Kidney epithelial cell (primary cell): ENCODE data around the gene ATP5MG. TPM values are rescaled to one million over a fixed set of nuclear protein-coding genes. Genes with fewer than 3 reads are reported as not detected.
A peak's percentile ranks its signal among the peaks of the same experiment; 100 is the strongest.
"Not testable (repeated sequence)": the region's sequence is repeated elsewhere in the genome, so short reads cannot be mapped to it uniquely, and the experiment has no call there.

ENCODE experiments used
- DNase-seq: peaks from one replicate; pipeline ENCODE4 v3.0.0-alpha.2; 2010; ENCODE audit warnings: low read depth
- H3K27me3 ChIP-seq: 2 replicates; pipeline ENCODE4 v1.6.0; 2011; ENCODE audit warnings: low read length; ENCODE audit not compliant: control insufficient read depth, insufficient read depth
- H3K36me3 ChIP-seq: 2 replicates; pipeline ENCODE4 v1.5.1; 2011; ENCODE audit warnings: low read length; ENCODE audit not compliant: control insufficient read depth, insufficient read depth
- H3K4me3 ChIP-seq: 2 replicates; pipeline ENCODE4 v1.5.1; 2011; ENCODE audit warnings: low read depth, mild to moderate bottlenecking, control low read depth, low read length
- total RNA-seq: library from RNA; depleted of rRNA; stranded (reverse); fragments of >200 nt; gene quantifications from 2 replicates; pipeline ENCODE4 v1.2.3, GENCODE V29; 2015
- TF ChIP-seq, protein P1 (sequence below): IDR thresholded peaks from 2 replicates; pipeline ENCODE4 v1.5.1; 2011; ENCODE audit warnings: mild to moderate bottlenecking, moderate library complexity, low read length, control low read depth, inconsistent platforms; ENCODE audit not compliant: insufficient read depth, poor library complexity, severe bottlenecking

ATP5MG gene
- total RNA-seq, 1 donor from 2014 or later, result 52.7 TPM

DNA sequence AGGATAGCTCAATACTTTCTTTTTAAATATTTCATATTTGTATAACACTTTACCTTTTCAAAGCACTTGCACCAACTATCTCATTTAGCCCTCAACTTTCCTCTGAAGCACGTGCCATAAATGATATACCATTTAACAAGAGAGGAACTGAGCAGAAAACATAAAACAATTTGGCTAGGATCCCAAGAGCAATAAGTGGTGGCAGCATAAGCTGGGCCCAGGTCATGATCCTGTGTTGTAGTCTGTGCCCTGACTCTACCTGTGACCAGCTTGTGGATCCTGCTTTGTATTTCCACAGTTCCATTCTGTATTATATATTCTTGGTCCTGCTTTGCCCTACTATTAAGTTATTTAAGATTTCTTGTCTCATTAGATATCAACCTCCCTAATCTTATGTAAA lies 11.5 kb downstream of the ATP5MG start:
- H3K4me3 ChIP-seq, result no peak overlapping the region
- no peaks in the 10 kb centered on the region for H3K27me3 ChIP-seq
- no peak for DNase-seq
- TF ChIP-seq, protein P1, sequence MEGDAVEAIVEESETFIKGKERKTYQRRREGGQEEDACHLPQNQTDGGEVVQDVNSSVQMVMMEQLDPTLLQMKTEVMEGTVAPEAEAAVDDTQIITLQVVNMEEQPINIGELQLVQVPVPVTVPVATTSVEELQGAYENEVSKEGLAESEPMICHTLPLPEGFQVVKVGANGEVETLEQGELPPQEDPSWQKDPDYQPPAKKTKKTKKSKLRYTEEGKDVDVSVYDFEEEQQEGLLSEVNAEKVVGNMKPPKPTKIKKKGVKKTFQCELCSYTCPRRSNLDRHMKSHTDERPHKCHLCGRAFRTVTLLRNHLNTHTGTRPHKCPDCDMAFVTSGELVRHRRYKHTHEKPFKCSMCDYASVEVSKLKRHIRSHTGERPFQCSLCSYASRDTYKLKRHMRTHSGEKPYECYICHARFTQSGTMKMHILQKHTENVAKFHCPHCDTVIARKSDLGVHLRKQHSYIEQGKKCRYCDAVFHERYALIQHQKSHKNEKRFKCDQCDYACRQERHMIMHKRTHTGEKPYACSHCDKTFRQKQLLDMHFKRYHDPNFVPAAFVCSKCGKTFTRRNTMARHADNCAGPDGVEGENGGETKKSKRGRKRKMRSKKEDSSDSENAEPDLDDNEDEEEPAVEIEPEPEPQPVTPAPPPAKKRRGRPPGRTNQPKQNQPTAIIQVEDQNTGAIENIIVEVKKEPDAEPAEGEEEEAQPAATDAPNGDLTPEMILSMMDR, result no peak
- no peaks in the 10 kb centered on the region for H3K36me3 ChIP-seq

DNA sequence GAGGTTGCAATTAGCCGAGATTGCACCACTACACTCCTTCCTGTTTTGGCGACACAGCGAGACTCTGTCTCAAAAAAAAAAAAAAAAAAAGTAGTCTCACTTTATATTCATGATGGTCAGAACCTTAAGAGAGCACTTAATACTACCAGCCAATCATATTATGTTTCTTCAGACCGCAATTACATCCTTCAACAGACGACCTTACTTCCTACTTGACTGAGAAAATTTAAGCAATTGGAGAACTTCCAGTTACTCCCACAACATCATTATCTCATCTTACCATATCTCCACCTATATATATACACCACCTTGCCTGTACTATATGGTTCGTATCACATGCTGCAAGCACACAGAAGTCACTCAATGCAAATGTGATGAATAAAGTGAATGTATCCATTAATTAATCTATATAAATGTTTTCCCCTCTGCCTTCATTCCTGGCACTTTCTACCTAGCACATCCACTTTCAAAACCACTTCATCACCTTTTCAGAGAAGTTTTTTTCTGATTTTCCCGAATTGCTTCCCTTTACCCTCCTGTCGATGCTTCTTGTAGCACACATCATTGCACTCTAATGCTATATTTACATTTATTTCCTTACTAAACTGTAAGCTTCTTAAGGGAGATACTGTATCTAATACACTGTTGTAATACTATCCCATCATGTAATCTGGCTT lies 13.8 kb downstream of the ATP5MG start:
- no peak for DNase-seq
- no peak overlapping the region for H3K4me3 ChIP-seq
- H3K27me3 ChIP-seq, result no peaks in the 10 kb centered on the region
- TF ChIP-seq, protein P1, result no peak
- no peaks in the 10 kb centered on the region for H3K36me3 ChIP-seq

DNA sequence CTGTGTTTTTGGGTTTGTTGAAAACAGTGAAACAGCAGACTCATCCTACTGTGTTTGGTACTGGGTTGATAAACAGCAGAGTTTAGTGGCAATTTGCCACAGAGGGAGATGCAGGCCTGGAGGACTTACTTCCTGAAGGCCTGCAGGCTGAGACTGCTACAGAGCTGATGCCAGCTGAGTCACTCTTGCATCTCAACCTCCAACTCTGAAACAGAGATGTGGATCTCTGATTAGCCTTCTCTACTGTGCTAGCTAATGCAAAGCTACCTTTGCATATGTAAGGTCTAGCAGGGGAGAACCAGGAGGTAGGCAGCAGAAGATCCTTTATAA lies 14.3 kb downstream of the ATP5MG start:
- no peaks in the 10 kb centered on the region for H3K36me3 ChIP-seq
- H3K4me3 ChIP-seq, result no peak overlapping the region
- DNase-seq, result peak; percentile 88
- H3K27me3 ChIP-seq, result no peaks in the 10 kb centered on the region
- TF ChIP-seq, protein P1, result no peak

DNA sequence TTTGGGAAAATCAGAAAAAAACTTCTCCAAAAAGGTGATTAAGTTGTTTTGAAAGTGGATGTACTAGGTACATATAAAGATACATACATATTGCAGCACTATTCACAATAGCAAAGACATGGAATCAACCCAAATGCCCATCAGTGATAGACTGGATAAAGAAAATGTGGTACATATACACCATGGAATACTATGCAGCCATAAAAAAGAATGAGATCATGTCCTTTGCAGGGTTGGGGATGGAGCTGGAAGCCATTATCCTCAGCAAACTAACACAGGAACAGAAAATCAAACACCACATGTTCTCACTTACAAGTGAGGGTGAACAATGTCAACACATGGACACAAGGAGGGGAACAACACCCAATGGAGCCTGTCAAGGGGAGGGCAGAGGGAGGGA lies 15.5 kb downstream of the ATP5MG start:
- not testable (repeated sequence) for H3K27me3 ChIP-seq, DNase-seq, H3K4me3 ChIP-seq, H3K36me3 ChIP-seq

DNA sequence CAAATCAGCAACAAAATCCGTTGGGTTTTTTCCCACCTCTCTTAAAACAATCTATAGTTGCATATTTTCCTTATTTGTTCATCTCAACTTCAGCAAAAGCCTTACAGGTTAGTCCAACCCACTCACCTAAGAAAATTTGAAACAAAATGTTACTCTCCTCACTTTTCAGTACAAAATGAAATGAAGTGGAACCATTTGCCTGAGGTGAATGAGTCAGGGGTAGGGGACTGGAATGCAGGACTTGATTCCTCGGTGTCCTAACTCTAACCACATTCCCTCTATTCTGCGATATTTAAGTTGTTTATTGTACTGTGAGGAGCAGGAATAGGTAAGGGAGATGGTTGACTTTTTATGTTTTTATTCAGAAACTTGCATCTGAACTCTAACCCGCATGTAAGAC lies 16.4 kb downstream of the ATP5MG start:
- Histone ChIP-seq H3K36me3 (no peaks in the 10 kb centered on the region), H3K4me3 (no peak overlapping the region), H3K27me3 (no peaks in the 10 kb centered on the region)
- DNase-seq, result peak; percentile 76
- TF ChIP-seq, protein P1, result no peak

DNA sequence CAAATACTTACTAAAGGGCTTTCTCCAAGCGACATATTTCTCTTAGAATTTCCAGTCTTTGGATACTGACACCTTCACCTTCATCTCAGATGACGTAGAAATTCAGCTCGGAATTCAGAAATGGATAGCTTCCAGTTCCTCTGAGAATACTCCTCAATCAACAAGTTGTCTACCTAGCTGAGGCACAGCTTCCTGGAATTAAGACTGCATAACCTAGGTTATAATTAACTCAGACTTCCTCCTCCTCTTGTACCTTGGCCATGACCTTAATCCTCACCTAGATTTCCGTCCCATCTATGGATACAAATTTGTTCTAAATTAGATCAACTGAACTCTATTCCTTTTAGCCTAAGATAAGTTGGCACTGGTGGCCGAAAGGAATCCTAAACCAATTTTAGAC lies 17.4 kb downstream of the ATP5MG start:
- H3K4me3 ChIP-seq, result no peak overlapping the region
- no peaks in the 10 kb centered on the region for H3K27me3 ChIP-seq
- TF ChIP-seq, protein P1, result no peak
- no peaks in the 10 kb centered on the region for H3K36me3 ChIP-seq
- DNase-seq, result no peak
